Fibroblast of the conjunctiva (primary cell): Measurements from ENCODE around the gene MYO1D.

ENCODE experiments used
- DNase-seq: peaks from one replicate; pipeline ENCODE4 v3.0.0-alpha.2; 2010; ENCODE audit warnings: low read depth

MYO1D gene

GRCh38 chr17:32568705-32569104 lies 308.2 kb downstream of the MYO1D start:
- no peak for DNase-seq

- no peak for DNase-seq
These were observed 309.4 kb downstream of the MYO1D start for GRCh38 chr17:32567511-32567910.

- no peak for DNase-seq
These were observed 309.8 kb downstream of the MYO1D start for GRCh38 chr17:32567086-32567485.

- DNase-seq, result no peak
These were observed 310.6 kb downstream of the MYO1D start for GRCh38 chr17:32566303-32566702.

DNA sequence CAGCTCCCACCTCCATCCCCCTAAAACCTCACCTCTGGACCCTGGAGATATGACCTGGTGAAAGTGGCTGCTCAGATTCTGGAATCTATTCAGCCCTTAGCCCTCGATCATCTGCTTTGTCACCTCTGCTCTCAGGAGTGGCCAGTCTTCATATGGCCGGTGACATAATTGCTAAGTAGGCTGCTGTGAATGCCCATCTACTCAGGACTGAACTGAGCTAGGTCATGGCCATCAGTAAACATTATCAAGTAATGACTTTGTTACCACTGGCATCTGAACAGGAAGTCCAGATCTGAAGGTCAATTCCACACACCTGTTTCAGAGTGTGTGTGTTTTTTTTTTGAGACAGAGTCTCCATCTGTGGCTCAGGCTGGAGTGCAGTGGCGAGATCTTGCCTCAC lies 311.5 kb downstream of the MYO1D start:
- no peak for DNase-seq

GRCh38 chr17:32564325-32564724 lies 312.6 kb downstream of the MYO1D start:
- no peak for DNase-seq

GRCh38 chr17:32563583-32563982 lies 313.3 kb downstream of the MYO1D start:
- no peak for DNase-seq

- no peak for DNase-seq
These were observed 317.8 kb downstream of the MYO1D start for GRCh38 chr17:32558997-32559650.

GRCh38 chr17:32558326-32558955 lies 318.5 kb downstream of the MYO1D start:
- no peak for DNase-seq

GRCh38 chr17:32555611-32556310 lies 321.2 kb downstream of the MYO1D start:
- DNase-seq, result no peak

GRCh38 chr17:32553168-32553567 lies 323.8 kb downstream of the MYO1D start:
- DNase-seq, result no peak

GRCh38 chr17:32552280-32552679 lies 324.6 kb downstream of the MYO1D start:
- no peak for DNase-seq

GRCh38 chr17:32551186-32551955 lies 325.6 kb downstream of the MYO1D start:
- DNase-seq, result no peak

- no peak for DNase-seq
These were observed 327.4 kb downstream of the MYO1D start for GRCh38 chr17:32549559-32549958.

GRCh38 chr17:32546031-32546444 lies 330.9 kb downstream of the MYO1D start:
- no peak for DNase-seq

- no peak for DNase-seq
These were observed 334.7 kb downstream of the MYO1D start for GRCh38 chr17:32542186-32542585.

DNA sequence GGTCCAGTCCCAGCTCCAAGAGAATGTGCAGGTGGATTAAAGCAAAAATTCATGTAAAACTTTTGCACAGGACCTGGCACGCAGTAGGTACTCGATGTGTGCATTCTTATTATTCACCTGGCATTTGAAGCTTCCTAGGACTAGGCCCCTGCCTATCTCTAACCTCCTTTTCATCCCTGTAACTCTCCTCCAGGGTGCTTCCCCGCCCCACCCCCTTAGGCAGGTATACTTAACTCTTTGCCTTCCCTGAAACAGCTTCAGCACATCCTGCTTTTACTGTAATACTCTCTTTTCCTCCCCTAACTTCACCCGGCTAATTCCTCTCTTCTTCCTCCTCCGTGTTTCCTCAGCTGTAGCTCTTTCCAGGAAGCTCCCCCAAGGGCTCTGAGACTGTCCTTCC lies 335.3 kb downstream of the MYO1D start:
- DNase-seq, result no peak

DNA sequence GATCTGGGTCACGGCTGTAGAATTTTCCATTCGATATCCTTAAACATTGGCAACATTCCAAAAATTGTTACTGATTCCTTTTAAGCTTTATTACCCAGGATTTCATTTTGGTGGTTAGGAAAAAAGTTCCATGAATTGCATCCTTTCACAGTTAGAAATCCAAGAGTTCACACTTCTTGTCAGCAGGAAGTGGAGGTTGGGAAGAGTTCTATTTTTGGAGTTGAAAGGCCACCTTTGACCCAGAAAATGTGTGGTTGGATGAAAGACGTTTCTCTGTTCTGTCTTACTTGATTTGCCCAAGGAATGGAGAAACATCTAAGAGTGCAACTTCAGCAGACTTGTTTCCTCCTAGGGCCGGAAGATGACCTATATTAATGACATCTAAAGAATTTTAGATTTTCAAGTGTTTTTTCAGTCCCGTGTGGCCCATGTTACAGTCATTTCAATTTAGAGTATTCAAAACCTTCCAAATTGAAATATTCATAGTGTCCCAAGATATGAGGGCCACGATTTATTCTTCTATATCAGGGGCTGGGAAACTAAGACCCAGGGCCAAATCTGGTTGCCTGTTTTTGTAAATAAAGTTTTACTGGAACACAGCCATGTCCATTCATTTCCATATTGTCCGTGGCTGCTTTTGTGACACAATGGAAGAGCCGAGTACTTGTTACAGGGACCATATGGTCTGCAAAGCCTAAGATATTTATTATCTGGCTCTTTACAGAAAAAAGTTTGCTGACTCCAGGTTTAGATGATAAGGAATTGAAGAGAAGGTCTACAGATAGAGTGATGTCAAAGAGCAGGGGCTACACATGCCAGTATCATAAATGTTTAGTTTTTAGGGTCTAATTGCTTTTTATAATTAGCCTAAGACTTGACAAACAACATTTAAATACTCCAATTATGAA lies 339.9 kb downstream of the MYO1D start:
- DNase-seq, result no peak

GRCh38 chr17:32533296-32533695 lies 343.6 kb downstream of the MYO1D start:
- DNase-seq, result no peak

GRCh38 chr17:32529604-32530003 lies 347.3 kb downstream of the MYO1D start:
- DNase-seq, result no peak

DNA sequence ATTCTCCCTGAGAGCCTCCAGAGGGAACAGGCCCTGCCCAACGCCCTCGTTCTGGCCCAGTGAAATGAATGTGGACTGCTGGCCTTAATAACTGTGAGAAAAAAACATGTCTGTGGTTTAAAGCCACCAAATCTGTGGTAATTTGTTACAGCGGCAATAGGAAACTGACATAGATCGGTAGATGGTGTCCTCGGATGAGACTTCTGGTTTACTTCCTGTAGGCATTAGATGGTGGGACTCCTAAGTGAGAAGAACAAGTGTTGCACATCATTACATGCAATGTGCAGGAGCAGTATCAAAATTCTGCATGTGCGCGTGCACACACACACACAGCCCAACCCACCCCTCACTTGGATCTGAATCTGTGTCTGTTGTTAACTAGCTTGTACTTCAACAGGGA lies 348.1 kb downstream of the MYO1D start:
- DNase-seq, result no peak

- DNase-seq, result no peak
These were observed 349.8 kb downstream of the MYO1D start for GRCh38 chr17:32527146-32527545.
